ENCODE data around the gene KSR2.

- no peak for TF ChIP-seq ZNF335 (CRISPR knock-in tag; IDR thresholded peaks at IDR 0.05)
- TF ChIP-seq PAWR (CRISPR knock-in tag; IDR thresholded peaks at IDR 0.05; ENCODE audit: borderline replicate concordance), result no peak
- no peak for TF ChIP-seq ATF2 (CRISPR knock-in tag; IDR thresholded peaks at IDR 0.05)
- no peak for TF ChIP-seq USF2 (IDR thresholded peaks at IDR 0.05; ENCODE audit: low read depth, low read length)
- TF ChIP-seq USF2 (CRISPR knock-in tag; IDR thresholded peaks at IDR 0.05; ENCODE audit: borderline replicate concordance), result no peak
- no peak for TF ChIP-seq AFF4 (CRISPR knock-in tag; IDR thresholded peaks at IDR 0.05)
- TF ChIP-seq SKIL (CRISPR knock-in tag; IDR thresholded peaks at IDR 0.05; ENCODE audit: borderline replicate concordance), result no peak
- TF ChIP-seq POLR2AphosphoS5 (IDR thresholded peaks at IDR 0.05; ENCODE audit: low read depth, low read length), result no peak
- no peak for TF ChIP-seq SNAPC5 (CRISPR knock-in tag; IDR thresholded peaks at IDR 0.05; ENCODE audit: borderline replicate concordance)
- no peak for TF ChIP-seq ELF4 (CRISPR knock-in tag; IDR thresholded peaks at IDR 0.05; ENCODE audit: borderline replicate concordance)
- TF ChIP-seq ZNF18 (CRISPR knock-in tag; IDR thresholded peaks at IDR 0.05; ENCODE audit: insufficient replicate concordance), result no peak
Measured at GRCh38 chr12:117844114-117844830, 124.5 kb downstream of the KSR2 start.

All from HepG2 (cell line).